ENCODE data around the gene TRAPPC11. TPM values are rescaled to one million over a fixed set of nuclear protein-coding genes. Genes with fewer than 3 reads are reported as not detected.

Gene TRAPPC11
- total and polyA plus RNA-seq, 8 donors = 8.6 to 19.2 (median 16.0) TPM

DNA sequence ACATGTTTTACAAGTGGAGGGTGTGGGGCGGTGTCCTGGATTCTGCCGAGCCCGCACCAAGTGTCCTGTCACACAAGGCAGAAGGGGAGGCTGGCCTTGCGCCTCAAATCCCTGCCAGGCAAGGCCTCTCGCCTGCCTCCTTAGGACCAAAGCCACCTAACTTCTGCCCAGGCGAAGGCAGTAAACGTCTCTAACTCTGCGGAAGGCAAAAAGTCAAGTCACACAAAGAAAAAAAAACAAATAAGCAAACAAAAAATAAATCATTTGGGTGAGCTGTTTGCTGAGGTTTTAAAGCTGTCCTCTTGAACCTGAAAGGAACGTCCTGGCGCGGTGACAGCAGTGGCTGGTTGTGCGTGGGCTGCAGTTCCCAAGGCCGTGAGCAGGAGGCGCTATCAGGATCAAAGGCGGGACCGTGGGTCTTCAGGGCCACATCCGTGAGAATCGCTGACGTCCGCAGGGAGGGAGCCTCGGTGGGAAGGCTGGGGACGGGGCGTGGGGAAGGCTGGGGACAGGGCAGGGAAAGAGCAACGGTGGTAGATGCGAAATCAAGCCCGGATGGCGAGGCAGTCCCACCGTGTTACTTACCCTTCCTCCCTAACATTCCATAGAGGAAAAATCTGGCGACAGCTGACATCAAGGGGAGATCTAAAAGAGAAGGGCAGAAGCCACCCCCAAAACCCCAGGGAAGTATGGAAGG, 99.1 kb downstream of the TRAPPC11 start:
- no peak overlapping the region for H3K27ac ChIP-seq
- H3K36me3 ChIP-seq = no peaks in the 10 kb centered on the region
- DNase-seq (peak in 1 of 6 donors; percentile 39), FAIRE-seq (no peak), ATAC-seq (no peak)
- TF ChIP-seq, protein P1, sequence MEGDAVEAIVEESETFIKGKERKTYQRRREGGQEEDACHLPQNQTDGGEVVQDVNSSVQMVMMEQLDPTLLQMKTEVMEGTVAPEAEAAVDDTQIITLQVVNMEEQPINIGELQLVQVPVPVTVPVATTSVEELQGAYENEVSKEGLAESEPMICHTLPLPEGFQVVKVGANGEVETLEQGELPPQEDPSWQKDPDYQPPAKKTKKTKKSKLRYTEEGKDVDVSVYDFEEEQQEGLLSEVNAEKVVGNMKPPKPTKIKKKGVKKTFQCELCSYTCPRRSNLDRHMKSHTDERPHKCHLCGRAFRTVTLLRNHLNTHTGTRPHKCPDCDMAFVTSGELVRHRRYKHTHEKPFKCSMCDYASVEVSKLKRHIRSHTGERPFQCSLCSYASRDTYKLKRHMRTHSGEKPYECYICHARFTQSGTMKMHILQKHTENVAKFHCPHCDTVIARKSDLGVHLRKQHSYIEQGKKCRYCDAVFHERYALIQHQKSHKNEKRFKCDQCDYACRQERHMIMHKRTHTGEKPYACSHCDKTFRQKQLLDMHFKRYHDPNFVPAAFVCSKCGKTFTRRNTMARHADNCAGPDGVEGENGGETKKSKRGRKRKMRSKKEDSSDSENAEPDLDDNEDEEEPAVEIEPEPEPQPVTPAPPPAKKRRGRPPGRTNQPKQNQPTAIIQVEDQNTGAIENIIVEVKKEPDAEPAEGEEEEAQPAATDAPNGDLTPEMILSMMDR (IDR thresholded peaks at IDR 0.05) = no peak
- H3K27me3 ChIP-seq = no peaks in the 10 kb centered on the region
- no peak overlapping the region for H3K4me3 ChIP-seq
- no peaks in the 10 kb centered on the region for H3K4me1 ChIP-seq
- 45 to 49% methylated on average over 29 of the region's 29 CpGs for WGBS, 2 donors
- no peaks in the 10 kb centered on the region for H3K9me3 ChIP-seq
- intact Hi-C loops (cut with DNase I) = no loop called here

DNA sequence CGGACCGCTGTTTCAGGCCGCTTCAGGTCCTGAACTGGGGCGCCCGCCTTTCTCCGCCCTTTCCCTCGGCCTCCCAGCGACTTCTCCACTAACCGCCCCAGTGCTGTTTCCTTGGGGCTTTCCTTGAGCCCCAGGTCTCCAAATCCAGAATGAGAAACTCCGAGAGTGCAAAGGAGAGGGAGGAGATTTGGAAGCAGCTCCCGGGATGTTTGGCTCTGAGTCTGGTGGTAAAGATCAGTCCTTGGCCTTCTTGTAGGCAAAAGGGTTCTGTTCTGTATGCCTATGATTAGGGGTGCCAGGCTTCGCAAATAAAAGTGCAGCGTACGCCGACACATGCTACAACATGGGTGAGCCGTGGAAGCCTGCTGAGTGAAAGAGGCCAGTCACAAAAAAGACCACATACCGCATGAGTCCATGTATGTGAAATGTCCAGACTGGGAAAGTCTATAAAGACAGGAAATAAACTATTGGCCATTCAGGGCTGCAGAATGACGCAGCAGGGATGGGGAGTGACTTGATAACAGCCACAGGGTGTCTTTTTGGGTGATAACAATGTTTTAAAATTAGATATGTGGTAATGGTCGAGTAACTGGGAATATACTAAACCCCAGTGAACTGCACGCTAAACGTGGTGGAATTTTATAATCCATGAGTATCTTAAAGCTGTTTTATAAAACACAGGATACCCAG, 99.8 kb downstream of the TRAPPC11 start:
- no peak overlapping the region for H3K4me3 ChIP-seq
- 87 to 90% methylated on average over 21 of the region's 21 CpGs for WGBS, 2 donors
- TF ChIP-seq, protein P1 (IDR thresholded peaks at IDR 0.05) = no peak
- H3K27ac ChIP-seq = no peak overlapping the region
- intact Hi-C loops (cut with DNase I) = no loop called here
- no peaks in the 10 kb centered on the region for H3K4me1 ChIP-seq
- no peak for FAIRE-seq
- no peaks in the 10 kb centered on the region for H3K36me3 ChIP-seq
- no peak for DNase-seq
- ATAC-seq = no peak
- H3K9me3 ChIP-seq = no peaks in the 10 kb centered on the region
- H3K27me3 ChIP-seq = no peaks in the 10 kb centered on the region

DNA sequence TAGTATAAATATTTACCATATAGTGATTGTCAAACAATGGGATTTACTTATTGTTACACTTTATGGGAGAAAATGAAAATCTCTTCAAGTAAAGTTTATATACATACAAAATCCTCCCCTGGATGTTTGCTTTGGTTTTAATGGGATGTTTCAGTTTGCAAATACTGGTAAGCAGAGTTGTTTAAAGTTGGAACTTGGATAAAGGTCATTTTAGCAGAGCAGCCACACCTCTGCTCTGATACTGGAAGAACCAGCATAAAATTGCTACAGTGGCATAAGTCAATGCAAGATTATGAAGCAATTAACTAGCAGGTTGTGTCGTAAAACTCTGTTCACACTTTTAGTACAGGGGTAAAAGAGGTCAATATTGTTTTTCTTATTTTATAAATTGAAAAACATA, 101.2 kb downstream of the TRAPPC11 start:
- Histone ChIP-seq H3K4me1 (no peaks in the 10 kb centered on the region), H3K4me3 (no peak overlapping the region), H3K27ac (no peak overlapping the region), H3K27me3 (no peaks in the 10 kb centered on the region), H3K9me3 (no peaks in the 10 kb centered on the region), H3K36me3 (no peaks in the 10 kb centered on the region)
- TF ChIP-seq, protein P1 (IDR thresholded peaks at IDR 0.05) = no peak
- 37 to 45% methylated on average over 1 of the region's 1 CpG for WGBS, 2 donors
- intact Hi-C loops (cut with DNase I) = no loop called here
- peak; percentile 74 for FAIRE-seq
- DNase-seq = no peak
- no peak for ATAC-seq

Other genes with a start within 250 kb of the TRAPPC11 start
- gene CDKN2AIP, start 214.7 kb upstream of the TRAPPC11 start, total RNA-seq = 1 to 10 TPM; 6.4 to 9.5 (median 7.0) TPM
- gene CDKN2AIP, start 214.7 kb upstream of the TRAPPC11 start, polyA plus RNA-seq = 10 to 100 TPM in 1 of 2 donors, 1 to 10 TPM in 1; 5.9 to 12.2 TPM
- gene ING2, start 154.2 kb upstream of the TRAPPC11 start, total RNA-seq = 1 to 10 TPM; 3.1 to 8.4 (median 5.6) TPM
- gene ING2, start 154.2 kb upstream of the TRAPPC11 start, polyA plus RNA-seq = 10 to 100 TPM in 1 of 2 donors, 1 to 10 TPM in 1; 5.3 to 16.9 TPM
- gene RWDD4, start 108 bp upstream of the TRAPPC11 start, total RNA-seq = 10 to 100 TPM in 5 of 6 donors, 1 to 10 TPM in 1; 9.1 to 14.0 (median 12.8) TPM
- gene RWDD4, start 108 bp upstream of the TRAPPC11 start, polyA plus RNA-seq = 10 to 100 TPM in 1 of 2 donors, 1 to 10 TPM in 1; 8.5 to 15.4 TPM
- 10 to 100 TPM in 2 of 6 donors, 1 to 10 TPM in 4; 6.1 to 11.9 (median 9.3) TPM for gene STOX2, start 246.0 kb downstream of the TRAPPC11 start, total RNA-seq
- gene STOX2, start 246.0 kb downstream of the TRAPPC11 start, polyA plus RNA-seq = 1 to 10 TPM; 3.5 to 4.2 TPM

Data from pancreas (tissue), 10 donors.